ENCODE measurements around the gene COMTD1. TPM values are rescaled to one million over a fixed set of nuclear protein-coding genes. Genes with fewer than 3 reads are reported as not detected.

The COMTD1 gene
- total and polyA plus RNA-seq, 10 of the 15 experiments (the other 5 are each of a cell fraction or from before 2014, with no cell fraction given) = 0.39 to 64.3 (median 26.0) TPM

DNA sequence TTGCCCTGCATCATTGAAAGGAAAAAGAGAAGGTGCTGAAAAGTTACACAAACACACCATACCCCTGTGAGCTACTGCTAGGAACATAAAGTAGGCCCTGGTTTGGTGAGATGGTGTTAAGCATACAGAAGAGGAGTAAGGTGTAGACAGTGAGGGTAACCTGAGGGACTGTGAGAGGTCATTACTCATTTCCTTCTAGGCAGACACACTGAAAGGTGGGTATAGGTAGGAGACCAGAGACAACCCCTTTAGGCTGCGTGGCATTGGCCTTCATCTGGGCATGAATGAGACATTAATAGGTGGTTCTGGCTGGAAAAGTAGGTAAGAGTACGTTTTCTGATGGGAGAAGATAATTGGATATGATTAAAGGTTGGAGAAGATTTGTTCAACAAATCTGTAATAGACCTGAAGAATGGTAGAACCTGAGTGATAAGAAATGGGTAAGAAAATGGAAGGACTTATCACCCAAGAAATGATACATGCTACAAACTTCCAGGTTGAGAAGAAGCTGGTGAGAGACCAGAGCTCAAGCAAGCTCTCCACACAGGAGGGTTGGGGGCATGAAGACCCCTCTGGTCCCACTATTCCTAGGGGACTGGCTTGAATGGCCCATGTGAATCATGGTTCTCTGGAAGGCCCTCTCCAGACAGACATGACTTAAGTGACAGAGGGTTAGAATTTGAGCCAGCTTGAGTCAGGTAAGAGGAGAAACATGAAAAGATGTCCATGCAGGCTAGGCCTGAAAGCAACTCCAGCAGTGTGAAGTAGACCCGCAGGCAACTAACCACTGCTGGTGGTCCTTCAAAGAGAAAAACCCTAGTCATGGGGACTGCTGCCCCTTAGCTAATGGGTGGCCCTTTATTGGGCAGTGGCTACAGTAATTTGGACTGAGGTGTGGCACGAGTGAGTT, 3.8 kb downstream of the COMTD1 start:
- peaks cover 18% of the 10 kb centered on the region for H3K79me2 ChIP-seq (ENCODE audit: control insufficient read depth, insufficient read depth, low read length)
- ChIA-PET CTCF (interaction anchor here (0.9 to 14.5 kb wide), 13 partner anchors 14 to 988 kb away, joined by 3 to 207 read pairs (median 10); partner anchors contain the start of gene VDAC2), RAD21 (ENCODE audit: unreplicated experiment) (interaction anchor here (1.0 to 2.2 kb wide), 6 partner anchors 22 to 103 kb away, joined by 3 to 17 read pairs (median 4); partner anchors contain the start of gene VDAC2), SMC1A (ENCODE audit: uncharacterized antibody, unreplicated experiment) (interaction anchor here (0.9 to 3.4 kb wide), 6 partner anchors 13 to 102 kb away, joined by 3 to 21 read pairs (median 4); no protein-coding TSS in a partner anchor), POLR2A (interaction anchor here (5.1 kb wide), 1 partner anchor 22 kb away, joined by 21 read pairs; the partner anchor contains the start of gene VDAC2)
- no peaks in the 10 kb centered on the region for H3K27me3 ChIP-seq (replicated peaks in 1 of 2; ENCODE audit: control insufficient read depth in 2 of 2, insufficient read depth in 2 of 2, low read length in 1 of 2)
- 79% methylated on average over 4 of the region's 4 CpGs for WGBS (ENCODE audit: insufficient coverage, insufficient replicate concordance, low lambda C conversion rate, missing lambda C conversion rate)
- BruUV-seq (replicated peaks) = no TSS peak
- no peaks in the 10 kb centered on the region for H3K9me3 ChIP-seq (replicated peaks; ENCODE audit: control insufficient read depth, insufficient read depth, low read length)
- 0 out of 2 replicates have a peak, but pooled peaks cover 2% of the 10 kb centered on the region for H4K20me1 ChIP-seq (ENCODE audit: control insufficient read depth, insufficient read depth)
- H2AFZ ChIP-seq (ENCODE audit: control insufficient read depth, low read depth, low read length) = no peak overlapping the region
- intact Hi-C loops (cut with micrococcal nuclease; ENCODE audit: unreplicated experiment) = loop anchor here (2.0 to 5.0 kb wide), 2 partner anchors 21 to 1345 kb away; partner anchors contain the start of gene VDAC2
- H3K36me3 ChIP-seq (ENCODE audit: control insufficient read depth in 2 of 2, insufficient read depth in 2 of 2, low read length in 1 of 2) = peaks cover 16 to 26% of the 10 kb centered on the region in 2 experiments
- H3K9ac ChIP-seq (ENCODE audit: control insufficient read depth, insufficient read depth, low read length) = no peak overlapping the region
- DNase-seq (ENCODE audit: low read depth, low spot score) (no peak), FAIRE-seq (no peak), ATAC-seq (no peak)
- in situ Hi-C loops (cut with MboI) = loop anchor here (5.0 to 10.0 kb wide), 3 partner anchors 120 to 1347 kb away; partner anchors contain the start of gene SAMD8
- H3K4me3 ChIP-seq = no peak overlapping the region
- H3K4me1 ChIP-seq (ENCODE audit: control insufficient read depth, insufficient read depth, low read length) = peaks cover 11% of the 10 kb centered on the region
- 0 out of 2 replicates have a peak, but pooled peaks have one; percentile 8 for TF ChIP-seq YY1 (IDR thresholded peaks at IDR 0.05; ENCODE audit: low read depth, low read length)
- peak; percentile 63 for TF ChIP-seq POLR2AphosphoS5 (IDR thresholded peaks at IDR 0.05; ENCODE audit: low read length)
- no peak for TF ChIP-seq KLF5 (IDR thresholded peaks at IDR 0.05; ENCODE audit: partially characterized antibody)
- TF ChIP-seq ZNF207 (IDR thresholded peaks at IDR 0.05; ENCODE audit: borderline replicate concordance) = no peak
- peak; percentile 58 for TF ChIP-seq POLR2A (IDR thresholded peaks at IDR 0.05; ENCODE audit: low read depth, low read length)
- 0 out of 2 replicates have a peak, but pooled peaks have one; percentile 34 for TF ChIP-seq SMAD5 (IDR thresholded peaks at IDR 0.05; ENCODE audit: low read depth)
- no peak overlapping the region for H3K4me2 ChIP-seq (ENCODE audit: control insufficient read depth, insufficient read depth)
- no peak overlapping the region for H3K27ac ChIP-seq (ENCODE audit: control insufficient read depth, insufficient read depth)

All from GM12878 (cell line).